GM12875 (cell line): ENCODE data around the gene SMG6.
"Not testable (repeated sequence)": the region's sequence is repeated elsewhere in the genome, so short reads cannot be mapped to it uniquely, and the experiment has no call there.

ENCODE experiments used
- H3K4me3 ChIP-seq: one replicate; pipeline ENCODE4 v1.5.1; 2011; ENCODE audit warnings: low read depth, low read length, control low read depth
- CTCF ChIP-seq: IDR thresholded peaks from 2 replicates; pipeline ENCODE4 v1.5.1; 2011; ENCODE audit warnings: low read depth, mild to moderate bottlenecking, control low read depth, inconsistent platforms, low read length, moderate library complexity, borderline replicate concordance; ENCODE audit not compliant: insufficient read depth

The SMG6 gene

GRCh38 chr17:2263183-2264066, 40.2 kb downstream of the SMG6 start:
- H3K4me3 ChIP-seq, result no peak overlapping the region
- no peak for TF ChIP-seq CTCF

GRCh38 chr17:2262135-2262587, 41.4 kb downstream of the SMG6 start:
- no peak for TF ChIP-seq CTCF
- H3K4me3 ChIP-seq, result no peak overlapping the region

GRCh38 chr17:2259769-2260536, 43.6 kb downstream of the SMG6 start:
- no peak overlapping the region for H3K4me3 ChIP-seq
- TF ChIP-seq CTCF, result no peak

- not testable (repeated sequence) for H3K4me3 ChIP-seq
Measured at GRCh38 chr17:2258830-2259229, 44.8 kb downstream of the SMG6 start.

GRCh38 chr17:2253768-2254406, 49.7 kb downstream of the SMG6 start:
- no peak for TF ChIP-seq CTCF
- no peak overlapping the region for H3K4me3 ChIP-seq

- no peak for TF ChIP-seq CTCF
- no peak overlapping the region for H3K4me3 ChIP-seq
Measured at GRCh38 chr17:2253362-2253761, 50.2 kb downstream of the SMG6 start.

GRCh38 chr17:2251098-2251497, 52.5 kb downstream of the SMG6 start:
- TF ChIP-seq CTCF, result no peak

More at GRCh38 chr17:2251098-2251497, 52.5 kb downstream of the SMG6 start:
- H3K4me3 ChIP-seq, result no peak overlapping the region
